ENCODE data around the gene ZFR.

DNA sequence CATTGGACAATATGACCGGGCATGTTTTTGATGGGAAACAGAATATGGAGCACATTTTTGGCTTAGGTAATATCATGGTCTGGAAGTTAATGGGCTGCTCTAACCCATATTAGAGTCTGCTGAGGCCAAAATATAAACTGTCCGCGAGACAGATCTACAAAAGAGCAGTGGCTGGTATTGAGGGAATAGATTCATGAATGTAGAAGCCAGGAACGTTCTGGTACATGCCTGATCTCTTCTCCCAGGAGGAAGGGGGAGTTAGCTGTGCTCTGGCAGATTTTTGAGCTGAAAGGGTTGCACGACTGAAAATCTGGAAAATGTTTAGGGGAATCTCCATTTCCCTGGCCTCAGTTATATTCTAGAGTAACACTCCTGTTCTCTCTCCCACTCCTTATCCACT lies 42.9 kb upstream of the ZFR start:
- no peak for TF ChIP-seq CTCF (IDR thresholded peaks at IDR 0.05; ENCODE audit: low read depth, low read length)
- TF ChIP-seq MAX (IDR thresholded peaks at IDR 0.05; ENCODE audit: low read depth, low read length) = no peak
- no peak for TF ChIP-seq POLR2A (IDR thresholded peaks at IDR 0.05; ENCODE audit: extremely low read depth, insufficient read length)
- no peak for TF ChIP-seq MYC (IDR thresholded peaks at IDR 0.05; ENCODE audit: low read depth, low read length)

Measured in NB4 (cell line).